ENCODE measurements around the gene B3GNT5.
A peak's percentile ranks its signal among the peaks of the same experiment; 100 is the strongest.

B3GNT5 gene

GRCh38 chr3:183296944-183297343 lies 43.9 kb downstream of the B3GNT5 start:
- no peak for DNase-seq

GRCh38 chr3:183298701-183299153 lies 45.7 kb downstream of the B3GNT5 start:
- DNase-seq: peak; percentile 87 to 96

DNA sequence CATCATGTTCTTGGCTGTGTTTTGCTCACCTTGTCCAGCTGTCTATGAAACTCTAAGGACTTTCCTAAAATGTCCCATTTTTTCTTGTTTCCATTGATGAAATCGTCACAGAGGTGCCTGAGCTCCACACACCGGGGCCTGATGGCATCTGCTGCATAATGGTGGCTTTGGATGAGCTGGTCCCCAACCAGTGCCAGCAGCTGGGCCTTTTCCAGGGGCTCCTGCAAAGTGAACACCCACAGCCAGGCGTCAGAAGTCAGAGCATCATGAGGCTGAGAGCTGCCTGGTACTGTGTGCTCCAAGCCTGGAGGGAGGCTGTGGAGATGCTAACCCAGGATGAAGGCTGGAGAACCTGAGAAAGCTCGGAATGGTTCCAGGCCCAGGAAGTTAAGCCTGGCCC lies 46.9 kb downstream of the B3GNT5 start:
- DNase-seq: no peak

DNA sequence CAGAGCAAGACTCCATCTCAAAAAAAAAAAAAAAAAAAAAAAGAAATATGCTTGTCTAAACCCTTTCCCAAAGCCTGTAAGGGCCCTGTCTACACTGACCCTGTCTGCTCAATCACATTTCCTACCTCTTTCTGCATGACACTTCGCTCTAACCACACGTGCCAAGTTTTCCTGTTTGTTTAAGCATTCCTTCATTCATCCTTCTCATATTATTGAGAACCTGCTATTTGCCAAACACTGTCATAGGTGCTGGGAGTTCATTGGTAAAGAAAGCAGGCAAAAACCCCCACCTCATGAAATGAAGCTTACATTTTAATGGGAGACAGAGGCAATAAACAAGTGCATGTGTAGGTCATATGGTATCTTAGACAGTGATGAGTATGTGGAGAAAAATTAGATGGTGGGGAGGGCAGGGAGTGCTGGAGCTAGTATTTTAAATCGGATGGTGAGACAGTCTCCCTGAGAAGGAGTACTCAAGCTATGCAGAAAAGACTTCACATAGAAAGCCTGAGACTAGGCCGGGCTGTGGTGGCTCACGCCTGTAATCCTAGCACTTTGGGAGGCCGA lies 48.0 kb downstream of the B3GNT5 start:
- no peak for DNase-seq

DNA sequence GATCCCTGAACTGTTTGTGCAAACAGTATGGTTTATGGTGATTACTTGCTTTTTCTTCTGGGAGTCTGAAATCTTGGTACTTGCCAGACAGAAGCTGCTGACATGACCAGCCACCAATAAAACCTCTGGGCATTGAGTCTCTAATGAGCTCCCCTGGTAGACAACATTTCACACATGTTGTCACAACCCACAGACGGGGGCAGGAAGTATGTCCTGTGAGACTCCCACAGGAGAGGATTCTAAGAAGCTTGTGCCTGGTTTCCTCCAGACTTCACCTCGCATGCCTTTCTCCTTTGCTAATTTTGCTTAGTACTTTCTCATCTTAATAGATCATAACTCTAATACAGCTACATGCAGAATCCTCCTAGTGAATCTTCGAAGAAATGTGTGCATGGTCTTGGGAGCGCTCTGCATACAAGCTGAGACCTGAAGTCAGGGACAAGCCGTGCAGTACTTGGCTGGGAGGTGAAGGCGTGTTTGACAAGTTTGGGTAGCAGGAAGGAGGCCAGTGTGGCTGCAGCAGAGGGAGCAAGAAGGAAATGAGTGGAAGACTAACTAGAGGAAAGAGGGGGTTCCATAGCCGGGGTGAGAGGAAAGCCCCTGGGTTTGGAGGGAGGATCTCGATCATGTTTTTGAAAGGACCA lies 49.0 kb downstream of the B3GNT5 start:
- DNase-seq: no peak

- no peak for DNase-seq
These were observed 50.6 kb downstream of the B3GNT5 start for GRCh38 chr3:183303690-183304089.

- DNase-seq: no peak
These were observed 54.0 kb downstream of the B3GNT5 start for GRCh38 chr3:183306798-183307671.

DNA sequence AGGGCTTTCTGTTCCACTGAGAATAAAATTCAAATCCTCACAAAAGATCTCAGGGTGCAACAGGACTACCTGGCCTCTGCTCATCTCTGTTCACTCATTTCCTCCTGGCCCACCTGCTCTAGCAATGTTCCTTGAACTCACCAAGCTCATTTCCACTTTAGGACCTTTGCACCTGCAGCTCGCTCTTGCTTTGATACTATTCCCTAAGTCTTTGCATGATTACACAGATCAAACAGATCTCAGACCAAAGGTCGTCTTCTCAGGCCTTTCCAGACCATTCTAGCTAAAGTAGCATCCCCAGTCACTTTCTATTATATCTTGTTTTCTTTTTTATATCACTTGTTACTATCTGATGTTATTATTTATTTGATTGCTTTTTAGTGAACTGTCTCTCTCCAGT lies 54.7 kb downstream of the B3GNT5 start:
- DNase-seq: no peak

GRCh38 chr3:183308751-183309150 lies 55.7 kb downstream of the B3GNT5 start:
- no peak for DNase-seq

DNA sequence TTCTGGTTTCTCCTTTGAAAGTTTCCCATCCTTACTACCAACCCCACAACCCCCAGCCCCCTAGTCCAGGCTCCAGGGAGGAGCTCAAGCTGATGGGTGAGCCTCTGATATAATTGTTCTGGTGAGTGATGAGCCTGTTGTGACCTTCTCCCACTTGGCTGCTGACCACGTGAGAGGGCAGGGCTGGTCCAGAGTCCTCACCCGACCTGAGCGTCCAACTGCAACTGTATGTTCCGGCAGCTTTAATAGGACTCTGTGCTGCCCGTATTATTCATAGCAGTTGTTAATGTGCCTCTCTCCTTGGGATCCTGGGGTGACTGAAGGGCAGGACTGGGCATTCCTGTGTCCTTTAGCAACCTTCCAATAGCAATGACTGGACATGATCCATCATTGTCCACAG lies 56.2 kb downstream of the B3GNT5 start:
- DNase-seq: no peak

- no peak for DNase-seq
These were observed 57.9 kb downstream of the B3GNT5 start for GRCh38 chr3:183310936-183311335.

- no peak for DNase-seq
These were observed 59.4 kb downstream of the B3GNT5 start for GRCh38 chr3:183312433-183312832.

DNA sequence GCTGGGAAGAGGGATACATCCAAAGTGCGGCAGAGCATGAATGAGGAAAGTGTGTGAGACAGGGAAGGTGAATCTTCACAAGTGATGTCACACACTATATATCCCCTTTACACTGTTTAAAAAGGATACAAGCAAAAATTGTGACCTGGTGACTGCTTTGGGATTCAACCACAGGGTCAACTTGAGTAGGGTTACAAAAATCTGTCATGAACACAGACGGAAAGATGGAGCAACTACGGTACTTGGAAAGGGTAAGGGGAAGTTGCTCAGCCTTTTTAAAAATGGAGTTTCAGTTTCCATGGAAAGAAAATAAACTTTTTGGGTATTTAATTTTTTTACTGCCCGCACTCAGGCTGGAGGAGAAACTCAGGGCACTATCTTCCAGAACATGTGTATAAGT lies 60.3 kb downstream of the B3GNT5 start:
- no peak for DNase-seq

DNA sequence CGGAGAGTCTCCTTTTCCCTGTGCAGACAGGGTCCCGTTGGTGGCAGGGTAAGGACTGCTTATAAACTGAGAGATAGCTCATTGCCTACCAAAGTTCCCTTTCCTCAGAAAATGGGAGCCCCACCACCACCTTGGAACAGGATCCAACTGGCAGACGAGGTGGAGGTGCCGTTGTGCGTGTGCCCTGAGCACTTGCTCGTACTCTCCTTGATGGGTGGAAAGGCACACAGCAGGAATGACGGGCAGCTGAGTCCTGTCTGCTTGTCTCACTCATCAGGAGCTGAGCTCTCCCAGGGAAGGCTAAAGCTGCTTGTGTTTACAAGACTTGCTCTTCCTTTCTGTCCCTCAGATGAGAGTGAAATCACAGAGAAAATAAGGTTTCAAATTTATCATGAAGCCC lies 60.7 kb downstream of the B3GNT5 start:
- no peak for DNase-seq

- no peak for DNase-seq
These were observed 62.7 kb downstream of the B3GNT5 start for GRCh38 chr3:183315739-183316138.

DNA sequence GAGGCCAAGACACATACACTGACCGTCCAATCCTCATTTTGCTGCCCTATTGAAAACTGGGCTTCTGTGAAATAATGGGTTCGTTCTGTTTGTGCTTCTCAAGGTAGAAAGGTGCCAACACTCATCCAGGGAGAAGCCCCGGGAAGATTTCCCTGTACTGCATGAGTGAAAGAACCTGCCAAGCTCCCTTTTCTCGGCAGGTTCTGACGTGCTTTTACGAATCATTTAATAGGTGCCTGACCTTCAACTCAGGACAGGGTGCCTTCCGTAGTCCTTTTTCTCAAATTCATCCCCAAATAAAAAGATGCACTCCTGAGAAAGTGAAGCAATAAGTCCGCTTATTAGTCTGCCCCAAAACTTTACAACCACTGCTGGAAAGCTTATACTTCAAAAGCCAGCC lies 64.2 kb downstream of the B3GNT5 start:
- DNase-seq: no peak

DNA sequence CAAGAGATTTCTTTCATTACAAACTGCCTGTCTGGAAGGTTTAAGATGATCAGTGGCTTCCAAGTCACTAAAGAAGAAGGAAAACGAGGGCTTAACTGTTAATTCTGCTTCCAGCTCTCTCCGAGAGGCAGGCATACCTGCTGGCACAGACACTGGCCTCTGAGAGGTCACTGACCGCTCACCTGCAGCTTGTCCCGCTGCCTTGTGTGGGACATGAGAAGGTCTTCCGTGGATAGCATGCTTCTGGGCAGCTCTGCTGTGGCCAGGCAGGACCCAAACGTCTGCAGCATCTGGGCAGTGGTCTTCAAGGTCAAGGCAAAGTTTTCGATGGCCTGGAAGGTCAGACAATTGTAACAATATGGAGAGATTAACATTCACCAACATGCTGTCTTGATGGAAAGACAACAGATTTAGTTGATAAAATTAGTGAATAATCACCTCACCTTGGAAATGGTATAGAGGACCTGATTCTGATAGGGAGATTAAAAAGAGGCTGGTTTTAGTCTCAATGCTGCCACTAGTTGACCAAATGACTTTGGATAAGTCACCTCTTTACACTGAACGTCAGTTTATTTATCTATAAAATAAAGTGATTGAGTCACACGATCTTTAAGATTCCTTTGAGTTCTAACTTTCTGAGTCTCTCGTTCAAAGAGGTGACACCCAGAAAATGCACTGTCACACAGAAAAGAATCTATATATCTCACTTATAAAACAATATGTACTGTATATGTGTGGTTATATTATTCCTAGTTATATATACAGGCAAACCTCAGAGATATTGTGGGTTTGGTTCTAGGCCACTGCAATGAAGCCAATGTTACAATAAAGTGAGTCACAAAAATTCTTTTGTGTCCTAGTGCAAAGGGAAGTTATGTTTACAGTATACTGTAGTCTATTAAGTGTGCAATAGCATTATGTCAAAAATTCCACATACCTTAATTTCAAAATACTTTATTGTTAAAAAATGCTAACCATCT lies 65.1 kb downstream of the B3GNT5 start:
- DNase-seq: no peak

- no peak for DNase-seq
These were observed 65.8 kb downstream of the B3GNT5 start for GRCh38 chr3:183318877-183319276.

- no peak for DNase-seq
These were observed 66.3 kb downstream of the B3GNT5 start for GRCh38 chr3:183319371-183319770.

Measured in NCI-H2081 (cell line).